GM19468 (cell line): ENCODE results near the gene GRM4.
"Not testable (repeated sequence)": the region's sequence is repeated elsewhere in the genome, so short reads cannot be mapped to it uniquely, and the experiment has no call there.

ENCODE experiments used
- ATAC-seq: cut with Tn5 transposase; IDR thresholded peaks from one replicate; pipeline ENCODE4 v1.9.1; 2021; ENCODE audit warnings: mild to moderate bottlenecking, moderate library complexity, moderate number of reproducible peaks; ENCODE audit not compliant: unreplicated experiment; ENCODE audit errors: extremely low read depth

GRM4 gene

GRCh38 chr6:34029489-34030280 lies 116.2 kb downstream of the GRM4 start:
- ATAC-seq, result no peak

GRCh38 chr6:34028691-34029360 lies 117.1 kb downstream of the GRM4 start:
- no peak for ATAC-seq

- ATAC-seq, result no peak
Measured at GRCh38 chr6:34027939-34028441, 117.9 kb downstream of the GRM4 start.

- no peak for ATAC-seq
Measured at GRCh38 chr6:34027445-34027936, 118.4 kb downstream of the GRM4 start.

GRCh38 chr6:34025861-34026260 lies 120.0 kb downstream of the GRM4 start:
- ATAC-seq, result no peak

GRCh38 chr6:34025112-34025807 lies 120.6 kb downstream of the GRM4 start:
- no peak for ATAC-seq

- ATAC-seq, result no peak
Measured at GRCh38 chr6:34022873-34023255, 123.0 kb downstream of the GRM4 start.

GRCh38 chr6:34022250-34022872 lies 123.5 kb downstream of the GRM4 start:
- ATAC-seq, result no peak

GRCh38 chr6:34021554-34022190 lies 124.2 kb downstream of the GRM4 start:
- no peak for ATAC-seq

- no peak for ATAC-seq
Measured at GRCh38 chr6:34020807-34021553, 124.9 kb downstream of the GRM4 start.

GRCh38 chr6:34020278-34020677 lies 125.6 kb downstream of the GRM4 start:
- ATAC-seq, result no peak

GRCh38 chr6:34018961-34019606 lies 126.8 kb downstream of the GRM4 start:
- no peak for ATAC-seq

- no peak for ATAC-seq
Measured at GRCh38 chr6:34018026-34018425, 127.9 kb downstream of the GRM4 start.

GRCh38 chr6:34017106-34017805 lies 128.6 kb downstream of the GRM4 start:
- ATAC-seq, result no peak

- ATAC-seq, result not testable (repeated sequence)
Measured at GRCh38 chr6:34016573-34016972, 129.3 kb downstream of the GRM4 start.

GRCh38 chr6:34015586-34015985 lies 130.3 kb downstream of the GRM4 start:
- ATAC-seq, result no peak

GRCh38 chr6:34011264-34011663 lies 134.6 kb downstream of the GRM4 start:
- no peak for ATAC-seq

GRCh38 chr6:34005901-34006531 lies 139.9 kb downstream of the GRM4 start:
- no peak for ATAC-seq
